NCI-H526 treated with DMSO at 0.1 percent for 48 hours (cell line): Measurements from ENCODE around the gene DDX53.

Experiments
- DNase-seq: peaks from one replicate; lab custom pipeline; 2025; lab: John Stamatoyannopoulos, UW

Gene DDX53

GRCh38 chrX:22999696-23000223, at the start of gene DDX53:
Gene DDX53 (plus strand): TSS chrX:22999960. CDS start chrX:23000058, 98 bp downstream.
- DNase-seq: no peak

- no peak for DNase-seq
Observed at GRCh38 chrX:22950269-22951266, 49.2 kb upstream of the DDX53 start.

- DNase-seq: no peak
Observed at GRCh38 chrX:22952010-22952409, 47.8 kb upstream of the DDX53 start.

DNA sequence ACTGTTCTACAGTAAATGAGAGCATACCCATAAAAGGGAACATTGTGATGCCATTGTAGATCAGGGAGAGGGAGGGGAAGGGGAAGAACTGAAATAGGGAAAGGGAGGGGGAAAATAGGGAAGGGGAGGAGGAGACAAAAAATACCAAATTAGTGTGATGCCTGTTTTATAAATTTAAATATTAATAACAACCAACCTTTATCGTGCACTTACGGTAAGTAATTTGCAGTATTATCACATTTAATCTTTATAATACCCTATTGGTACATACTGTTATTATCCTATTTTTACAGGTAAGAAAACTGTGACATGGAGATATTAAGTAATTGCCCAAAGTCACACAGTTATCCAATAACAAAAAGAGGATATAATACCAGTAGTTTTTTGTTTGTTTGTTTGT, 41.5 kb upstream of the DDX53 start:
- no peak for DNase-seq

DNA sequence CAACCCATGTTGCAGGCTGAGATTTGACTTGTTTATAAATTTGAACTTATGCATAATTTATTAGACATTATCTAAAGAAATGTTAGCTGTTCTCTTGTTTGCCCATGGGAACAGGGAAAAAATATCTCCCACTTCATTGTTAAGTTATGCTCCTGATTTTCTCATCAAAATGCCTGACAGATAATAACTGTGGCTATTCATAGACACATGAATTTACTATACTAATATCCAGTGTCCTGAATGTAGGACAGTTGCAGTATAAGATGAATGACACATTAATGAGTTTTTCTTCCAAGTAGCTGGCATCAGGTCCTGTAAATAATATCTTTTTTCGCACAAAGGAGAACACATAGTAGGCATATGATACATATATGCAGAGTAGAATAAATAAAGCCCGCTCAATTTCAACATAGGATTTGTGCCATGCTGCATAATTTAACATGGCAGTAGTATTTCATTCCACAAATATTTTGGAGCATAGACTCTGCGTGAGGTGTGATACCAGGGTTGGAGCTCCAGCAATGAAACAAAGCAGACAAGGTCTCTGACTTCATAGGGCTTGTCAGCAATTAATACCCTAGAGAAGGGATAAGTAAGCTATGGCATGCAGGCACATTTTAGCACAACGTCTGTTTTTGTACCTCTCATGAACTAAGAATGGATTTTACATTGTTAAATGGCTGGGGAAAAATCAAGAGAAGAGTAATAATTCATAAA, 40.4 kb upstream of the DDX53 start:
- DNase-seq: no peak

GRCh38 chrX:22963196-22963595, 36.6 kb upstream of the DDX53 start:
- no peak for DNase-seq

DNA sequence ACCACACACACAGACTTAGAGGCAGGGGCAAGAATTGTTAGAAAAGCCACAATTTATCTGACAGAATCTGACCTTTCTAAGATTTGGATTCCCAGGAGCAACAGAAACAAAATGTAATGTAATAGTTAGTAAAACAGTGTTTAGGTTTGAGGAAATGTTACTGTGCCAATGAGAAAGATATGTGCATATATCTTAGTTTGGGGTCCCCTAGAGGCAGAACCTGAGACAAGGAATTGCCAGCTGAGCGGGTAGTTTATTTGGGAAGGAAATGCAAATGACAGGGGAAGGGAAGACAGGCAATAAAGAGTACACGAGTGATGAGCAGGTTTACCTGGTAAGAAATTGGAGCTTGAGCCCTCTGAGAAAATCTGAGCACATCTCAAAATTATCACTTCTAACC, 31.3 kb upstream of the DDX53 start:
- DNase-seq: no peak

DNA sequence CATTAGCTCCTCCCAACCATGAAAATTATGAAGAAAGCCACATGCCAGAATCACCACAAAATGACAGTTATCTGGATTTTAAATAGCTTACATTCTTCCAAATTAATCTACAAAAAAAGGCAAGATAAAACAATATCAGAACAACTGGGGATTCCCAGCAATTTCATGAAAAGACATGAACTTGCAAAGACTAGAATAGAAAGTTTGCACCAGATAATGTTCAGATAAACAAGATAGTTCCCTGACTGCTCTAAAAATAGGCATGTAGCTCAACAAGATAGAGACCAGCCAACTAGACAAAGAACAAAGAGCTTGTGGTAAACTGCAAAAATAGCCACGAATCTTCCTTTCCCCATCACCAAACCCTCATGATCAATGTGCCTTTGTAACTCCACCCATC, 30.3 kb upstream of the DDX53 start:
- no peak for DNase-seq

DNA sequence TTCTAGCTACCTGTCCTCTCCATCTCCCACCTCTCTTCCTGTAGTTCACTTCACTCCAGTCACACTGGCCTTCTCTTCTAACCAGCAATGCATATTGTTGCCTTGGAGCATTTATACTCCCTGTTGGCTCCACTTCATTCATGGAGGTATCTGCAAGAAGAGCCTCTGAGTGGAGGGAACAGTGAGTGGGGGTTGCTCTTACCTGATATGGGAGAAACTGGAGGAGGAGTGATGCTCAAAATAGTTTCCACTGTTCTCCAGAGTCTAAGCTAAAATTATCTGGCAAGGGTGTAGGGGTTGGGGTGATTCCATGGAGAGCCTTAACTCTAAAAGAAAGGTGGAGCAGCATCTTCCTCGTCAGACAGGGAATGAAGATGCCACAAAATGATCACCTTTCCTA, 28.9 kb upstream of the DDX53 start:
- no peak for DNase-seq

DNA sequence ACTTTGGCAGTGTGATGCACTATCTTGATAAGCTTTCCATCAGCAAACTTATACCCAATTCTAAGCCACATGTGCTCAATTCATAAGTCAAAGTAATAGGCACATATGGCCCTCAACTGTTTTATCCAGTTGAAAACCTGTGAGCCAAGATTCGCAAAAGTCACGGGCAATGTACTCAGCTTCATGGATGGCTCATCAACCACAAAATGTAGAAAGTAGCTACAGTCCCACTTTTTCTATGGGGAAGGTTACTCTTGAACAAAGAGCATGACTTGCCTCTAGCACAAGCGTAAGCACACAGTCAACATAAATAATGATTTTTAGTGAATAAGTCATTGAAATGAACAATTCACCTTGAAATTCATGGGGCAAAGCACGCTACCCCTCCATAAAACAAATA, 25.1 kb upstream of the DDX53 start:
- DNase-seq: no peak

GRCh38 chrX:22975786-22976185, 24.0 kb upstream of the DDX53 start:
- no peak for DNase-seq

GRCh38 chrX:22985958-22986357, 13.8 kb upstream of the DDX53 start:
- no peak for DNase-seq

DNA sequence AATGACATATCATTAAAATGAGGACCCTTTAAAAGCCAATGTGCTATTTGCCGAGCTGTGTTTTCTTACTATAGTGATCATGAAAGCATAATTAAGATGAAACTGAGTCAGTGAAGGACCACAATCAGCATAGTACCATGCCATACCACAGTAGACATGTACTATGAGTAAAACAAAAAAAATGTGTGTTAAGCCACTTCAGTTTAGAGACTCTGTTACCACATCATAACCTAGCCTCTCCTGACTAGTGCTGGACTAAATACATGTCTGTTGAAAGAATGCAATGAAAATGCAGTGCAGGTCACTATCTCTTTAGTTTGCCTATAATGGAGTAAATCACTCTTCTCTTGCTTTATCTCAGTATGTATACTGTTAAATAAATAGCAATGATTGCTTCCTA, 12.3 kb upstream of the DDX53 start:
- no peak for DNase-seq

DNA sequence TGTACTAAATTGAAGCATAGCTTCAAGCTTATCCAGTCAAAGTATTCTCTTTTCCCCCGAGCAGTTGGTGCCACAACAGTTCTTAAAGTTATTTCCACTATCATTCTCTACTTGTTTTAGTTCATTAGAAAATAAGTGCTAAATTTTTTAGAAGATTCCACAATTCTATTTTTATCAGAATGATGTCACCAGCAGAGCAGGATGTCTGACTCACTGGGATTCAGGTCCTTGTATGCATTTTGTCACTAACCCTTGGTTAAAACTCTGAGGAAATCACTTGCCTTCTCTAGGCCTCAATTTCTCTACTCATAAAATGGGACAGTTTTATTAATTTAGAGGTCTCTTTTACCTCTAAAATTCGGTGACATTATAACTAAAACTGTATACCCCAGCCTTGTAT, 3.4 kb downstream of the DDX53 start:
- no peak for DNase-seq

- DNase-seq: peak; percentile 33
Observed at GRCh38 chrX:23008431-23009099, 8.8 kb downstream of the DDX53 start.

- DNase-seq: no peak
Observed at GRCh38 chrX:23012162-23012561, 12.4 kb downstream of the DDX53 start.

DNA sequence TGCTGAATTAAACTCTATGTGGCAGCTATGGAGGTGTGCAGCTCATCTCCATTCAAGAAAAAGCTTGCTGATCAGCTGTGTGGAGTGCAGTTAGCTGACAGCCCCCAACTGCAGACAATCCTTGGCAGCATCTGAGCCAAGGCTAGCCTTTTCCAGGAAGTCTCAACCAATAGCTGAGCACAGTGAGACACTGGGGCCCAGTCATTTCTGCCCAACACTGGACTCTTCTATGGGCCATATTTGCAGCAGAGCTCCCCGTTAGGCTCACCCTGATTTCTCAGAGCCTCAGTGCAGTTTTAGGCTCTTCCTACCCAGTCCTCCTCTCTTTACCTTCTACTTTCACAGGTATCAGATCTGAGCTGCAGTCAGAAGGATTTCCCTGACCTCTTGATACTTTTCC, 12.9 kb downstream of the DDX53 start:
- no peak for DNase-seq

GRCh38 chrX:23013366-23013765, 13.6 kb downstream of the DDX53 start:
- DNase-seq: no peak

DNA sequence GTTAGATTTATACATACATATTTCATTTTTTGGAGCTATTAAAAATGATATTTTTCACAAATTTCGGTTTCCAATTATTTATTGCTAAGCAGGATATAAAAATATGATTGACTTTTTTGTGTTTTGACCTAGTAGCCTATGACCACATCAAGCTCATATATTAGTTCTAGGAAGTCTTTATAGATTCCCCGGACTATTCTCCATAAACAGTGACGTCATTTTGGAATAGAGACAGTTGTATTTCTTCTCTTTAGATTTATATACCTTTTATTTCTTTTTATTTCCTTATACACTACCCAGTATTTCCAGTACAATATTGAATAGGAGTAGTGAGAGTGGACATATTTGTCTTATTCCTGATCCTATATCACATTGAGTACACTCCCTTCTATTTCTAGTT, 31.8 kb downstream of the DDX53 start:
- DNase-seq: no peak

DNA sequence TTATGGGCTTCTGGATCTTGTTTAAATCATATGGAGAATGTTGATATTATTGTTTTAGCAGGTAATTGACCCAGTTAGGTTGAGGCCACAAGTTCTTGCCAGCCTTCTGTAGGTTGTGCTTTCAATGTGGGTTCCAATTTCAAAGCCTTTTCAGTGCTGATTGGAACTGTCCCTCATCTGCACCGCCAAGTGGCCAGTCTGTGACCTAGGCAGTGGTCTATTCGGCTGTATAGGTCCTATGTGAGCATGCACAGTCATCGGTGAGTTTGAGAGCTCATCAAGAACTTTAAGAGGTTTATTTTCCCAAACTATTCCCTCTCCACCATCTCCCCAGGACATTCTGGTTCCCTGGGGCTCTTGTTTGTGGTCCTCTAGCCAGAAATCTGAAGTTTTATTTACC, 35.7 kb downstream of the DDX53 start:
- DNase-seq: no peak

- no peak for DNase-seq
Observed at GRCh38 chrX:23046443-23046842, 46.7 kb downstream of the DDX53 start.

DNA sequence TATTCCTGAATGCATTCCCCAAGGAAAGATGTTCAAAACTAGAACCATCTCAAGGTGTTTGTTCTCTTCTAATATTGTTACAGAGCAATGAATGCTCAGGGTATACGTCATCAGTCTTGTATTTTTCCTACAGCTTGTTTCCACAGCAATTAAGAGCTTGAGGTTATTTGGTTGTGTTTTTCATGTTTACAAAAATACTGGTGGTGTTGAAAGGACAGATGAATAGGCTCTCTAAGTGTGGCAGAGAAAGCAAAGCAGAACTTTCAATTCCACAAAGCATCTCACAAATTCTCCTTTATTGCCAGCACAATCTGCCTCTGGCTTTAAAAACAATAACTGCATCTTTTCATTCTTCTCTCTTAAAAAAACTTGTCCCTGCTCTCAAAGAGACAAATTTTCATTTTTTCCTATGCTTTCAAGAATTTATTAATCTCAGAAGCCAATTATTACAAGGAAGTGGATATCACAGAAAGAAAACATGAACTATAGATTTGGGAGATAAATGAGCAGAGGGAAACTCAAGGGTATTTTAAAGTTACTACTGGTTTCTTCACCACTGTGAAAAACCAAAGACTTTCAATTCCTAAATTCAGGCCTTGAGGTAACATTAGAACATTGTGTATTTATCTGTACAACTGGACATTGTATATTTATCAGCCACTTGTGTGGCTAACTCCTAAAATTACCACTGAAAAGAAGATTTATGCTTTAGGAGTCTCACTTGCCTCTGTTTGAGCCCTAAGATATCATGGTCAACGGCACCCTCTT, 49.2 kb downstream of the DDX53 start:
- no peak for DNase-seq
